ENCODE data around the gene CDA.

CDA gene

GRCh38 chr1:20615946-20616846, 27.3 kb downstream of the CDA start:
- DNase-seq (ENCODE audit: low read depth): no peak

GRCh38 chr1:20616847-20617487, 28.1 kb downstream of the CDA start:
- DNase-seq (ENCODE audit: low read depth): no peak

DNA sequence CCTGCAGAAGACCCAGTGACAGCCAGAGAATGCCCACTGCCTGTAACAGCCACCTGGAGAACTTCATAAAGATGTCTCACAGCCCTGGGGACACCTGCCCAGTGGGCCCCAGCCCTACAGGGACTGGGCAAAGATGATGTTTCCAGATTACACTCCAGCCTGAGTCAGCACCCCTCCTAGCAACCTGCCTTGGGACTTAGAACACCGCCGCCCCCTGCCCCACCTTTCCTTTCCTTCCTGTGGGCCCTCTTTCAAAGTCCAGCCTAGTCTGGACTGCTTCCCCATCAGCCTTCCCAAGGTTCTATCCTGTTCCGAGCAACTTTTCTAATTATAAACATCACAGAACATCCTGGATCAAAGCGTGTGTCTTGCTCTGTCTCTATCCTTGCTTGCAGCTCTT, 29.7 kb downstream of the CDA start:
- DNase-seq (ENCODE audit: low read depth): no peak

GRCh38 chr1:20619999-20620398, 31.1 kb downstream of the CDA start:
- no peak for DNase-seq (ENCODE audit: low read depth)

DNA sequence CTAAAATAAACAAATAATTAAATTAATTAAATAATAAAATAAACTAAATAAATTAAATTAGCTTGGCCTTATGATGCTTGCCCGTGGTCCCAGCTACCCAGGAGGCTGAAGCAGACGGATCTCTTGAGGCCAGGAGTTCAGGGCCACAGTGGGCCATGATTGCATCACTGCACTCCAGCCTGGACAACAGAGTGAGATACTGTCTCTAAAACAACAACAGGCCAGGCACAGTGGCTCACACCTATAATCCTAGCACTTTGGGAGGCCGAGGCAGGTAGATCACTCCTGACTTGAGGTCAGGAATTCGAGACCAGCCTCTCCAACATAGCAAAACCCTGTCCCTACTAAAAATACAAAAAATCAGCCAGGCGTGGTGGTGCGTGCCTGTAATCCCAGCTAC, 32.1 kb downstream of the CDA start:
- no peak for DNase-seq (ENCODE audit: low read depth)

GRCh38 chr1:20624709-20625108, 35.8 kb downstream of the CDA start:
- no peak for DNase-seq (ENCODE audit: low read depth)

DNA sequence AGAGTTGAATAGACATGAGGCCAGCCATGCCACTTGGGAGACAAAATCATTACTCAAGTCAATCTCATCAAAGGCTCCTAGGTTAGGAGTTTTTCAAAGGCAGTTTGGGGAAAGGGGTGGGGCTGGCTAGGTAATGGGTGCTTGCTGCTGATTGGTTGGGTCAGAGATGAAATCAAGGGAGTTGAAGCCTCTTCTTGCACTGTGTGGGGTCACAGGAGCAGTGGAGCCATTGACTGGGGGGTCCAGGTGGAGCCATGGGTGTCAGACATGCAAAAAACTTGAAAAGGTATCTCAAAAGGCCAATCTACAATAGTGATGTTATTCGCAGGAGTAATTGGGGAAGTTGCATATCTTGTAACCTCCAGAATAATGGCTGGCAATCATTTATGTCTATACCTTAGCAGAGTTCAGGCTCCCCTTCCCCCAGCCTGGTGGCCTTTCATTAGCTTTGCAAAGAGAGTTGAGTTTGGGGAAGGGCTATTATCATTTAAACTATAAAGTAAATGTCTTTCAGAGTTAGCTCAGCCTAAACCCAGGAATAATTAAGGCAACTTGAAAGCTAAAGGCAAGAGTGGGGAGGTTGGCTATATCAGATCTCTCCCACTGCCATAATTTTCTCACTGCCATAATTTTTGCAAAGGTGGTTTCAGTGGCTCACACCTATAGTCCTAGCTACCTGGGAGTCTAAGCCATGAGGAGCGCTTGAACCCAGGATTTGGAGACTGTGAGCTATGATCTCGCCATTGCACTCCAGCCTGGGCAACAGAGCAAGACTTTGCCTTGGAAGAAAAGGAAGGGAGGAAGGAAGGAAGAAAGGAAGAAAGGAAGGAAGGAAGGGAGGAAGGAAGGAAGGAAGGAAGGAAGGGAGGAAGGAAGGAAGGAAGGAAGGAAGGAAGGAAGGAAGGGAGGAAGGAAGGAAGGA, 36.5 kb downstream of the CDA start:
- DNase-seq (ENCODE audit: low read depth): no peak

GRCh38 chr1:20626098-20626427, 37.2 kb downstream of the CDA start:
- DNase-seq (ENCODE audit: low read depth): no peak

DNA sequence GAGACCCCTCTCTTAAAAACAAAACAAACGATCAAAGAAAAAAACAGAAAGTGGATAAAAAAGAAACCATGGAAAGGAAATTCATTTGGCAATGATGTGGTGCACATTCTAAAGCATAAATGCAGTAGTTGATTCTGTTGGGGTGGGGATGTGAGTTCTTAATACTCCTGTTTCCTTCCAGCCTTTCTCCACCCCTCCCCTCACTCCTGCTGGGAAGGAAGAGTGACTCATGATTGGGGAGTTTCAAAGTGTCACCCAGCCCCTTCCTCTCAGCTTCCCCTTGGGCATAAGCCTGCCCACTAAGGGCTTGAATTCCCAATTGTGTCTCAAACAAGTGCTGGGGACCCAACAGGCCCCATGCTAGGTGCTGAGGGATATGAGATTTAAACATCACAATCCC, 37.6 kb downstream of the CDA start:
- no peak for DNase-seq (ENCODE audit: low read depth)

DNA sequence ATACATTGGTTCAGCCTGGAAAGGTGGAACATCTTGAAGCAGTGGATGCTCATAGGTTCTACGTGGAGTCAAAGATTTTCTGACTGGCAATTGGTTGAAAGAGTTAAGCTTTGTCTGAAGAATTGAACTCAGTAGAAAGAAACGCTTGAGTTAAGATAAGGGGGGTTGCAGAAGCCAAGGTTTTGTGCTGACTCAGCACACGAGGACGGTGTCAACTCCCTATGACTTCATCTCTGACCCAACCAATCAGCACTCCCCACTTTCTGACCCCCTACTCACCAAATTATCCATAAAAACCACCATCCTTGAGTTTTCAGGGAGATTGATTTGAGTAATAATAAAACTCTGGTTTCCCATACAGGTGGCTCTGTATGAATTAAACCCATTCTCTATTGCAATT, 41.8 kb downstream of the CDA start:
- no peak for DNase-seq (ENCODE audit: low read depth)

GRCh38 chr1:20632386-20632785, 43.5 kb downstream of the CDA start:
- no peak for DNase-seq (ENCODE audit: low read depth)

- DNase-seq (ENCODE audit: low read depth): peak; percentile 69
Measured at GRCh38 chr1:20633190-20634064, 44.5 kb downstream of the CDA start, which contains the start of gene PINK1. TSS of gene PINK1 (plus strand) at chr1:20633458. CDS start at chr1:20633549, 91 bp downstream.

DNA sequence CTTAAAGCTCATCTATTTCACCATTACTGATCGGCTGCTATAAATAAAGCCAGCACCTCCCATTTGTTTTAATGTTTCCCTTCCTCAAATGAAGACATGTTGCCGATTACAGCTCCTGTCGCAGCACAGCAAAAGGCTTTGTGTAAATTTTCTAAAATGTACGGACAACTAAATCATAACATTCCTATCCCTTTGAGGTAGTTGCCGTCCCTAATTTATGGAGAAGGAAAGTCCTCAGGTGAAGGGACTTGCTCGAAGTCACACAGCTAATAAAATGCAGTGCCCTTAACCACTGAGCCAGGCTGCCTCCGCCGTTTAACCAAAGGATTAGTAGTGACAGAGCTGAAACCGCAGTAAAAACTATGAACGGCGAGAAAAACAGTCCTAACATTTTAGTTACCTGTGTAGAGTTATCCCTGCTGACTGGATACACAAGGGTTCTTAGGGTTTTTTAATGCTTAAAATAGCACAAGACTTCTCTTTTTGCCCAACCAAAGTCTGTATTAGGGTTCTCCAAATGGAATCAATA, 45.2 kb downstream of the CDA start:
- no peak for DNase-seq (ENCODE audit: low read depth)

- DNase-seq (ENCODE audit: low read depth): no peak
Measured at GRCh38 chr1:20634594-20635084, 45.7 kb downstream of the CDA start.

GRCh38 chr1:20636785-20637347, 48.0 kb downstream of the CDA start:
- DNase-seq (ENCODE audit: low read depth): no peak

DNA sequence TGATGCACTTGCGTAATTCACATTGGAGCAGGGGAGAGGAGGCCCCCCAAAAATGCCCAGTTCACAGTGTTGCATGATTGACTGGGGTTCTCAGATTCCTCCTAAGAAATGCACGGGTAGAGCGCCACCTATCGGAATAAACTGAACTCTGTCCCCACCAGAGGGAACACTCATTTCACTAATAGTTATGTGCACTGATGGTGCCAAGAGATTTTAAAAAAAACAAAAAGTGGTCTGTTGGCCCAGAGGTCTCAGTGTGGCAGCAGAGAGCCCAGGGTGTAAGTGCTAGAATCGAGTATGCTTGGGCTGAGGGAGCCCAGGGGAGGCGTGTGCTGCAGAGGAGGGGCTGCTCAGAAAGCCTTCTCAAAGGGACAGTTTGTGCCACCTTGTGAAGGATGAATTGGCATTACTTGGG, 51.3 kb downstream of the CDA start:
- DNase-seq (ENCODE audit: low read depth): no peak

- DNase-seq (ENCODE audit: low read depth): no peak
Measured at GRCh38 chr1:20641975-20642374, 53.1 kb downstream of the CDA start.

DNA sequence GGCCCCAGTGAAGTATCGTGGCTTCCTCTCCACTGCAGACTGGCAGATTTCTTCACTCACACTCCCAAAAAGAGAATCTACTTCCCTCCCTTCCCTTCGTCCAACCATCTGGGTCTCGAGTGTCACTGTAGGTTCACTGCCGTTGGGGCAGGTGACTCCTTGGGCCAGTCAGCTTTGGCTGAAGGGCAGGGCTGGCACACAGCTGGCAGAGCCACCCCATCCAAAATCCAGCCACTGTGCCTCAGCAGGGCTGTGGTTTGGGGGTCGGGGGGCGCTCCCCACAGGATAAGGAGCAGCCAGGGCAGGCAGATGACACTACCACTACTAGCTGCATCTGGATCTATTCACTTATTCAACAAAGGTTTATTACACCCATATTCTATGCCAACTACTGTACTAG, 54.2 kb downstream of the CDA start:
- DNase-seq (ENCODE audit: low read depth): no peak

GRCh38 chr1:20644416-20644815, 55.5 kb downstream of the CDA start:
- no peak for DNase-seq (ENCODE audit: low read depth)

DNA sequence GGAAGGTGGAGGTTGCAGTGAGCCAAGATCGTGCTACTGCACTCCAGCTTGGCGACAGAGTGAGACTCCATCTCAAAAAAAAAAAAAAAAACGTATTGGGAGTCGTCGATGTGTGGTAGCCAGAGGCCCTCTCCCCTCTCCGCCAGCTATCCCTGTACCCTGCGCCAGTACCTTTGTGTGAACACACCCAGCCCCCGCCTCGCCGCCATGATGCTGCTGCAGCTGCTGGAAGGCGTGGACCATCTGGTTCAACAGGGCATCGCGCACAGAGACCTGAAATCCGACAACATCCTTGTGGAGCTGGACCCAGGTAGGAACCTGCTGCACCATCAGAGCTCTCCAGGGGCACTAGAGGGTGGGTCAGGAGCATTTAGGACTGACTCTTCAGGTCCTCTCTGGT, 56.5 kb downstream of the CDA start:
- no peak for DNase-seq (ENCODE audit: low read depth)

DNA sequence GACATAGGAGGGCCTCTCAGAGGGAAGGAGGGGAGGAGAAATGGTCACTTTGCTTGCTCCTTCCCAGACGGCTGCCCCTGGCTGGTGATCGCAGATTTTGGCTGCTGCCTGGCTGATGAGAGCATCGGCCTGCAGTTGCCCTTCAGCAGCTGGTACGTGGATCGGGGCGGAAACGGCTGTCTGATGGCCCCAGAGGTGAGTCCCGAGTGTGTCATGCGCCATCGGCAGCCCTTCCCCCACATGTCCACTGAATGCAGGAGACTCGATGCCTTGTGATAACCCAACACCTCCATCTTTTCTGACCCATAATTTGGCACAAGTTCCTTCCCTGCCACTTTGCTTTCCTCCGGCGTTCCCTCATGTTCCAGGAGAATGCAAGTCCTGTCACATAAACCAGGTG, 59.5 kb downstream of the CDA start:
- DNase-seq (ENCODE audit: low read depth): no peak

Measured in stimulated activated CD8-positive, alpha-beta memory T cell treated with anti-CD3 and anti-CD28 coated beads, Interleukin-4, amount 100 ng/mL, for 24 hours (primary cell).